BLaER1 (cell line): ENCODE results near the gene TAS2R7.
"Not testable (repeated sequence)": the region's sequence is repeated elsewhere in the genome, so short reads cannot be mapped to it uniquely, and the experiment has no call there.

Experiments used
- H3K27ac ChIP-seq: shearing (Covaris generic); formaldehyde crosslinking; 2 replicates; pipeline ENCODE4 v1.8.1; 2022
- H3K27me3 ChIP-seq: shearing (Covaris generic); formaldehyde crosslinking; 2 replicates; pipeline ENCODE4 v1.8.1; 2022
- H3K36me3 ChIP-seq: shearing (Covaris generic); formaldehyde crosslinking; 2 replicates; pipeline ENCODE4 v1.8.1; 2022
- H3K4me1 ChIP-seq: shearing (Covaris generic); formaldehyde crosslinking; 2 replicates; pipeline ENCODE4 v1.8.1; 2022
- H3K4me2 ChIP-seq: shearing (Covaris generic); formaldehyde crosslinking; 2 replicates; pipeline ENCODE4 v1.8.1; 2022
- H3K4me3 ChIP-seq: shearing (Covaris generic); formaldehyde crosslinking; 2 replicates; pipeline ENCODE4 v1.8.1; 2022
- H3K9ac ChIP-seq: shearing (Covaris generic); formaldehyde crosslinking; 2 replicates; pipeline ENCODE4 v1.8.1; 2022
- H3K9me3 ChIP-seq: shearing (Covaris generic); formaldehyde crosslinking; 2 replicates; pipeline ENCODE4 v1.8.1; 2022
- H4K20me1 ChIP-seq: shearing (Covaris generic); formaldehyde crosslinking; 2 replicates; pipeline ENCODE4 v1.8.1; 2022
- Cebpa-rat ChIP-seq: shearing (Covaris generic); IDR thresholded peaks from 2 replicates; pipeline ENCODE4 v1.8.1; 2022

Gene TAS2R7

GRCh38 chr12:10810068-10810467, 7.6 kb upstream of the TAS2R7 start, which contains the start of gene TAS2R9:
TSS of gene TAS2R9 (minus strand) at chr12:10810168. CDS start at chr12:10810075, 93 bp downstream.
- no peaks in the 10 kb centered on the region for H3K27me3 ChIP-seq
- no peak within 1 kb of the TSS for H3K9ac ChIP-seq
- H4K20me1 ChIP-seq = no peaks in the 10 kb centered on the region
- H3K4me2 ChIP-seq = no peak within 1 kb of the TSS
- H3K4me1 ChIP-seq = no peaks in the 10 kb centered on the region
- no peak within 1 kb of the TSS for H3K27ac ChIP-seq
- no peaks in the 10 kb centered on the region for H3K36me3 ChIP-seq
- H3K4me3 ChIP-seq = no peak within 1 kb of the TSS
- no peak for TF ChIP-seq Cebpa-rat
- H3K9me3 ChIP-seq = no peaks in the 10 kb centered on the region

- no peak for TF ChIP-seq Cebpa-rat
- Histone ChIP-seq H4K20me1 (no peaks in the 10 kb centered on the region), H3K4me2 (no peak within 1 kb of the TSS), H3K4me1 (no peaks in the 10 kb centered on the region), H3K36me3 (no peaks in the 10 kb centered on the region), H3K27ac (no peak within 1 kb of the TSS), H3K9me3 (no peaks in the 10 kb centered on the region), H3K4me3 (no peak within 1 kb of the TSS), H3K27me3 (no peaks in the 10 kb centered on the region), H3K9ac (no peak within 1 kb of the TSS)
These were observed 4.8 kb upstream of the TAS2R7 start, which contains the start of gene TAS2R8 for GRCh38 chr12:10807186-10807585. TSS of gene TAS2R8 (minus strand) at chr12:10807286. CDS start at chr12:10806980, 306 bp downstream.

GRCh38 chr12:10801741-10802140, 686 bp downstream of the TAS2R7 start:
- TF ChIP-seq Cebpa-rat = no peak
- Histone ChIP-seq H3K4me1 (no peaks in the 10 kb centered on the region), H3K27me3 (no peaks in the 10 kb centered on the region), H3K9me3 (no peaks in the 10 kb centered on the region), H3K36me3 (no peaks in the 10 kb centered on the region), H3K4me3 (no peak overlapping the region), H4K20me1 (no peaks in the 10 kb centered on the region), H3K27ac (no peak overlapping the region), H3K4me2 (no peak overlapping the region), H3K9ac (no peak overlapping the region)

GRCh38 chr12:10794222-10794621, 8.2 kb downstream of the TAS2R7 start:
- H3K27me3 ChIP-seq = no peaks in the 10 kb centered on the region
- no peak overlapping the region for H3K9ac ChIP-seq
- no peaks in the 10 kb centered on the region for H4K20me1 ChIP-seq
- no peak overlapping the region for H3K4me3 ChIP-seq
- H3K36me3 ChIP-seq = no peaks in the 10 kb centered on the region
- H3K9me3 ChIP-seq = no peaks in the 10 kb centered on the region
- no peaks in the 10 kb centered on the region for H3K4me1 ChIP-seq
- no peak overlapping the region for H3K27ac ChIP-seq
- H3K4me2 ChIP-seq = no peak overlapping the region
- no peak for TF ChIP-seq Cebpa-rat

GRCh38 chr12:10791769-10792168, 10.7 kb downstream of the TAS2R7 start:
- not testable (repeated sequence) for H4K20me1 ChIP-seq, H3K27ac ChIP-seq, H3K4me1 ChIP-seq, H3K36me3 ChIP-seq, H3K4me3 ChIP-seq, H3K9ac ChIP-seq, H3K4me2 ChIP-seq, H3K9me3 ChIP-seq, H3K27me3 ChIP-seq

GRCh38 chr12:10783252-10783651, 19.2 kb downstream of the TAS2R7 start:
- H3K9ac ChIP-seq = no peak overlapping the region
- H3K27ac ChIP-seq = no peak overlapping the region
- H3K4me2 ChIP-seq = no peak overlapping the region
- H3K36me3 ChIP-seq = no peaks in the 10 kb centered on the region
- H4K20me1 ChIP-seq = no peaks in the 10 kb centered on the region
- TF ChIP-seq Cebpa-rat = no peak
- H3K4me3 ChIP-seq = no peak overlapping the region
- no peaks in the 10 kb centered on the region for H3K9me3 ChIP-seq
- no peaks in the 10 kb centered on the region for H3K4me1 ChIP-seq
- no peaks in the 10 kb centered on the region for H3K27me3 ChIP-seq

- H4K20me1 ChIP-seq = no peaks in the 10 kb centered on the region
- no peak overlapping the region for H3K4me2 ChIP-seq
- no peaks in the 10 kb centered on the region for H3K4me1 ChIP-seq
- H3K27me3 ChIP-seq = no peaks in the 10 kb centered on the region
- no peak overlapping the region for H3K27ac ChIP-seq
- H3K9me3 ChIP-seq = no peaks in the 10 kb centered on the region
- no peak for TF ChIP-seq Cebpa-rat
- H3K4me3 ChIP-seq = no peak overlapping the region
- H3K36me3 ChIP-seq = no peaks in the 10 kb centered on the region
- H3K9ac ChIP-seq = no peak overlapping the region
These were observed 23.3 kb downstream of the TAS2R7 start for GRCh38 chr12:10779103-10779502.

GRCh38 chr12:10771132-10771733, 31.2 kb downstream of the TAS2R7 start:
- Histone ChIP-seq H3K9me3 (no peaks in the 10 kb centered on the region), H3K27ac (no peak overlapping the region), H4K20me1 (no peaks in the 10 kb centered on the region), H3K4me3 (no peak overlapping the region), H3K27me3 (no peaks in the 10 kb centered on the region), H3K4me2 (no peak overlapping the region), H3K4me1 (no peaks in the 10 kb centered on the region), H3K9ac (no peak overlapping the region), H3K36me3 (no peaks in the 10 kb centered on the region)
- TF ChIP-seq Cebpa-rat = no peak

- H3K27me3 ChIP-seq = no peaks in the 10 kb centered on the region
- peaks cover 22% of the 10 kb centered on the region for H3K9me3 ChIP-seq
- H3K4me2 ChIP-seq = no peak overlapping the region
- no peak overlapping the region for H3K9ac ChIP-seq
- no peaks in the 10 kb centered on the region for H4K20me1 ChIP-seq
- no peak overlapping the region for H3K4me3 ChIP-seq
- H3K4me1 ChIP-seq = no peaks in the 10 kb centered on the region
- TF ChIP-seq Cebpa-rat = no peak
- no peaks in the 10 kb centered on the region for H3K36me3 ChIP-seq
- no peak overlapping the region for H3K27ac ChIP-seq
These were observed 42.8 kb downstream of the TAS2R7 start for GRCh38 chr12:10759657-10760056.

- TF ChIP-seq Cebpa-rat = no peak
- Histone ChIP-seq H3K4me1 (no peaks in the 10 kb centered on the region), H3K27me3 (no peaks in the 10 kb centered on the region), H3K27ac (no peak overlapping the region), H3K4me3 (no peak overlapping the region), H3K4me2 (no peak overlapping the region), H3K36me3 (no peaks in the 10 kb centered on the region), H4K20me1 (no peaks in the 10 kb centered on the region), H3K9ac (no peak overlapping the region), H3K9me3 (peaks cover 22% of the 10 kb centered on the region)
These were observed 46.2 kb downstream of the TAS2R7 start for GRCh38 chr12:10756194-10756593.

GRCh38 chr12:10753059-10753458, 49.4 kb downstream of the TAS2R7 start:
- Histone ChIP-seq H3K27ac (no peak overlapping the region), H3K9ac (no peak overlapping the region), H3K9me3 (peaks cover 22% of the 10 kb centered on the region), H3K4me1 (no peaks in the 10 kb centered on the region), H3K4me2 (no peak overlapping the region), H3K4me3 (no peak overlapping the region), H3K27me3 (no peaks in the 10 kb centered on the region), H3K36me3 (no peaks in the 10 kb centered on the region), H4K20me1 (no peaks in the 10 kb centered on the region)
- no peak for TF ChIP-seq Cebpa-rat
